K562 (cell line): ENCODE data around the gene ZKSCAN4. TPM values are rescaled to one million over a fixed set of nuclear protein-coding genes. Genes with fewer than 3 reads are reported as not detected.

Experiments
- BRD9 ChIP-seq: fragments of 450-650 bp; IDR thresholded peaks from 2 replicates; pipeline ENCODE4 v1.6.1; 2018; ENCODE audit warnings: low read depth; ENCODE audit not compliant: partially characterized antibody
- FOSL1 ChIP-seq: fragments of 200-800 bp; sonication (Bioruptor generic); conservative IDR thresholded peaks from 2 replicates; pipeline ENCODE4 v1.6.1; 2016; ENCODE audit warnings: missing genetic modification characterization, missing compliant biosample characterization
- HLTF ChIP-seq: fragments of 450-650 bp; IDR thresholded peaks from 2 replicates; pipeline ENCODE4 v1.6.1; 2016
- HNRNPUL1 ChIP-seq: fragments of 200-400 bp; formaldehyde crosslinking; IDR thresholded peaks from 2 replicates; pipeline ENCODE4 v1.6.1; 2017; ENCODE audit warnings: low read length
- MED1 ChIP-seq: sonication (generic); formaldehyde crosslinking; IDR thresholded peaks from 2 replicates; pipeline ENCODE4 v1.8.1; 2023; ENCODE audit warnings: missing genetic modification reagents, borderline replicate concordance
- NR2F6 ChIP-seq: fragments of 450-650 bp; formaldehyde crosslinking; IDR thresholded peaks from 2 replicates; pipeline ENCODE4 v1.4.0; 2020; ENCODE audit warnings: mild to moderate bottlenecking
- SMARCC2 ChIP-seq: fragments of 450-650 bp; IDR thresholded peaks from 2 replicates; pipeline ENCODE4 v1.6.1; 2017; ENCODE audit warnings: antibody characterized with exemption, moderate library complexity, mild to moderate bottlenecking, low read depth
- SNRNP70 ChIP-seq: fragments of 200-400 bp; formaldehyde crosslinking; optimal IDR thresholded peaks from 2 replicates; pipeline ENCODE3; 2017; ENCODE audit warnings: low read depth, low read length
- TOE1 ChIP-seq, 2 experiments: fragments of 450-650 bp in 1 of 2; sonication (generic) in 1 of 2; formaldehyde crosslinking in 1 of 2; IDR thresholded peaks; 2 replicates each; pipeline versions ENCODE4 v1.7.1 to v1.8.0; 2016 to 2022; ENCODE audit warnings: borderline replicate concordance in 2 of 2, mild to moderate bottlenecking in 2 of 2, antibody characterized with exemption in 1 of 2, inconsistent platforms in 1 of 2, low read depth in 1 of 2, missing genetic modification reagents in 1 of 2, moderate library complexity in 1 of 2
- YBX1 ChIP-seq: fragments of 450-650 bp; IDR thresholded peaks from 2 replicates; pipeline ENCODE4 v1.7.1; 2016; ENCODE audit warnings: mild to moderate bottlenecking
- ZBTB8A ChIP-seq: fragments of 450-650 bp; IDR thresholded peaks from 2 replicates; pipeline ENCODE4 v1.6.1; 2018; ENCODE audit warnings: mild to moderate bottlenecking, moderate library complexity; ENCODE audit not compliant: partially characterized antibody
- polyA plus RNA-seq, 8 experiments: library from polyadenylated mRNA; depleted of rRNA in 4 of 8; stranded (reverse) in 5 of 8; unstranded in 3 of 8; fragments of >200 nt; fragmentation: Nextera tagmentation in 2 of 8; fragmentation: Illumina TruSeq in 1 of 8; extraction: Ambion mirVana in 2 of 8; extraction: Trizol in 1 of 8; gene quantifications; 2 replicates each; pipeline versions ENCODE4 v1.2.1 to v1.2.3, GENCODE V29; 2011 to 2014; ENCODE audit warnings: inconsistent platforms in 1 of 8, missing spikeins in 1 of 8
- total RNA-seq, 7 experiments: library from RNA; depleted of rRNA in 6 of 7; stranded (reverse); fragments of >200 nt in 6 of 7; fragmentation: Illumina TruSeq in 2 of 7; extraction: Trizol in 2 of 7; gene quantifications; 2 replicates each; pipeline versions ENCODE4 v1.2.1 to v1.2.3, GENCODE V29; 2011 to 2021; ENCODE audit warnings: low replicate concordance in 1 of 7
- TF ChIP-seq, protein P1 (sequence below), 2 experiments: fragments of 450-650 bp; IDR thresholded peaks; 2 replicates each; pipeline ENCODE4 v1.6.1; 2016; ENCODE audit warnings: mild to moderate bottlenecking in 2 of 2, borderline replicate concordance in 1 of 2, low read depth in 1 of 2, moderate library complexity in 1 of 2
- TF ChIP-seq, protein P2 (sequence below): fragments of 250-450 bp; sonication (Bioruptor Pico); IDR thresholded peaks from 2 replicates; pipeline ENCODE4 v1.4.0; 2020
- TF ChIP-seq, protein P3 (sequence below): sonication (generic); formaldehyde crosslinking; IDR thresholded peaks from 2 replicates; pipeline ENCODE4 v1.8.0; 2022; ENCODE audit warnings: mild to moderate bottlenecking, missing genetic modification reagents, borderline replicate concordance

Gene ZKSCAN4
- total and polyA plus RNA-seq, 9 of the 15 experiments (the other 6 are each of a cell fraction or from before 2014, with no cell fraction given), result 1.2 to 5.3 (median 4.7) TPM

DNA sequence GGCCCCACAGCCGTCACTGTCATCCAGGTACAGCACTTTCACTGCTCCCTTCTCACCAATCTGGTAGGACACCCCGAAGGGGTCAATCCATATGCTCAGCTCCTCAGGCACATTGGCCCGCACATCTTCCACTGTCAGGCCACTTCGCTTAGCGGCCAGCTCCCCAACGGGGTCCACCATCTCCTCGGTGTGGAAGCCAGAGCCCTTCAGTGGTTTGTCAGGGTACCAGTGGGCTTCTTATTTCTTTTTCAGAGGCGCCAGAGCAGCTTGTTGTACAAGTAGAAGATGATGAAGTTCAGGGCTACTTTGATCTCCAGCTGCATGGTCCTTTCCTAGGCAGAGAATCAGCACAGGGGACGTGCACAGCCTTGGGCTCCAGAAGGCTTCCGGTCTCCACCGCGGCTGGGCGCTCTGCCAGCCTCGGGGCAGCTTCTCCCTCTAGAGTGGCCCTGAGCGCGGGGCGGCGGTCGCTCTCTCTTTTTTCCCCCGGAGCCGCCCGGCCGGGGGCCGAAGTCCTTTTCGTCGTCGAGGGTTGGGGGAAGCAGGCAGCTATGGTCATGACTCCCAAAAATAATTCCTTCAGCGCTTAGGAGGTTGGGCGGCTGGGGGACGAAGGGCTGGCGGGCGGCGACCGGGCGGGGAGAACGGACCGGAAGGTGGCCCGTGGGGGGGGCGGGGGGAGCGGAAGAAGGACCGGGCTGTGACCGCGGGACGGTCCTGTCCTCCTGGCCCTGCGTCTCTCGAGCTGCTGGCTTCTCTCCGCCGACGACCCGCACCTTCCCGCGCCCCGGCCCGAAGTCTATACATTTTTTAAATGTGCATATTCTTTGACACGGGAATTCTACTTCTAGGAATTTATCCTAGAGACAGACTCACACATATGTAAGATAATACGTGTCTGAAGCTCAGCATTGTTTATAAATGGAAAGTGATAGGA lies 33.5 kb downstream of the ZKSCAN4 start (continued):
- TF ChIP-seq, protein P1, sequence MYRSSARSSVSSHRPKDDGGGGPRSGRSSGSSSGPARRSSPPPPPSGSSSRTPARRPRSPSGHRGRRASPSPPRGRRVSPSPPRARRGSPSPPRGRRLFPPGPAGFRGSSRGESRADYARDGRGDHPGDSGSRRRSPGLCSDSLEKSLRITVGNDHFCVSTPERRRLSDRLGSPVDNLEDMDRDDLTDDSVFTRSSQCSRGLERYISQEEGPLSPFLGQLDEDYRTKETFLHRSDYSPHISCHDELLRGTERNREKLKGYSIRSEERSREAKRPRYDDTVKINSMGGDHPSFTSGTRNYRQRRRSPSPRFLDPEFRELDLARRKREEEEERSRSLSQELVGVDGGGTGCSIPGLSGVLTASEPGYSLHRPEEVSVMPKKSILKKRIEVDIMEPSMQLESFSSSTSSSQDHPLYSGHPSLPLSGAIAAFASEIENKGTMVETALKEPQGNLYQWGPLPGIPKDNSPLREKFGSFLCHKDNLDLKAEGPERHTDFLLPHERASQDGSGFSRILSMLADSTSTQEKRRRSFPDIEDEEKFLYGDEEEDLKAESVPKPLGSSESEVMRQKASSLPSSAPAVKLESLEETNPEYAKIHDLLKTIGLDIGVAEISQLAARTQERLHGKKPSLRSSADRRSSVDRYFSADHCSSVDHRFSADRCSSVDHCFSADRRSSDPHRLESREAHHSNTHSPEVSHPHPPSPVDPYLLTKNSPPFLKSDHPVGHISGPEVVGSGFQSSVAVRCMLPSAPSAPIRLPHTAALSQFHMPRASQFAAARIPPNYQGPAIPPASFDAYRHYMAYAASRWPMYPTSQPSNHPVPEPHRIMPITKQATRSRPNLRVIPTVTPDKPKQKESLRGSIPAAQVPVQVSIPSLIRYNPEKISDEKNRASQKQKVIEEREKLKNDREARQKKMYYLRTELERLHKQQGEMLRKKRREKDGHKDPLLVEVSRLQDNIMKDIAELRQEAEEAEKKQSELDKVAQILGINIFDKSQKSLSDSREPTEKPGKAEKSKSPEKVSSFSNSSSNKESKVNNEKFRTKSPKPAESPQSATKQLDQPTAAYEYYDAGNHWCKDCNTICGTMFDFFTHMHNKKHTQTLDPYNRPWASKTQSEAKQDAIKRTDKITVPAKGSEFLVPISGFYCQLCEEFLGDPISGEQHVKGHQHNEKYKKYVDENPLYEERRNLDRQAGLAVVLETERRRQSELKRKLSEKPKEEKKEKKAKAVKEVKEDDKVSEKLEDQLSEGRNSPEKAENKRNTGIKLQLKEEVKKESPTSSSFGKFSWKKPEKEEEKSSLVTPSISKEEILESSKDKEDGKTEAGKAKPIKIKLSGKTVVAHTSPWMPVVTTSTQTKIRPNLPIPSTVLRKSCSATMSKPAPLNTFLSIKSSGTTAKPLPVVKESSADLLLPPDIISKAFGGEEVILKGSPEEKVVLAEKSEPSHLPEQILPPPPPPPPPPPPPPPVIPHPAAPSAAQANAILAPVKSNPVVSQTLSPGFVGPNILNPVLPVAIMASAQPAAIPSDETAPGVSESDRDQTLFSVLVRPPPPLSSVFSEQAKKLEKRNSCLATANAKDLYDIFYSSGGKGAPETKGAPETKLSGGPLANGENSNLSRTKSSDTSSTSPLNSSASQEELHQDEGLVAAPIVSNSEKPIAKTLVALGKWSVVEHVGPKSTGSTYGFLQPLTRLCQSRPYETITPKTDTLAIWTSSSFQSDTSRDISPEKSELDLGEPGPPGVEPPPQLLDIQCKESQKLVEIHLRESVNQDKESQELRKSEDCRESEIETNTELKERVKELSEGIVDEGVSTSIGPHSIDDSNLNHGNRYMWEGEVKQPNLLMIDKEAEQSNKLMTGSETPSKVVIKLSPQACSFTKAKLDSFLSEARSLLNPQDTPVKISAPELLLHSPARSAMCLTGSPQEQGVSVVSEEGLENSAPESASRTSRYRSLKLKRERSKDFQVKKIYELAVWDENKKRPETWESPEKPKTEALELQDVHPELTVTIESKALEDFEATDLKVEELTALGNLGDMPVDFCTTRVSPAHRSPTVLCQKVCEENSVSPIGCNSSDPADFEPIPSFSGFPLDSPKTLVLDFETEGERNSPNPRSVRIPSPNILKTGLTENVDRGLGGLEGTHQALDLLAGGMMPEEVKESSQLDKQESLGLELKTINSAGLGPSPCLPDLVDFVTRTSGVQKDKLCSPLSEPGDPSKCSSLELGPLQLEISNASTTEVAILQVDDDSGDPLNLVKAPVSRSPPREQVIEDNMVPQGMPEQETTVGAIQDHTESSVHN (IDR thresholded peaks at IDR 0.05; ENCODE audit: borderline replicate concordance in 1 of 2, low read depth in 1 of 2), result no peak
- TF ChIP-seq HNRNPUL1 (no peak), ZBTB8A (no peak), BRD9 (no peak), SNRNP70 (no peak), NR2F6 (CRISPR knock-in tag) (no peak), MED1 (no peak), YBX1 (no peak), HLTF (no peak), FOSL1 (peak; percentile 40), TOE1 (IDR thresholded peaks at IDR 0.05; ENCODE audit: borderline replicate concordance) (peak; percentile 53; the same call in 1 of the 2 replicates), TOE1 (CRISPR knock-in tag; IDR thresholded peaks at IDR 0.05; ENCODE audit: borderline replicate concordance, low read depth) (0 out of 2 replicates have a peak, but pooled peaks have one; percentile 15), SMARCC2 (no peak)
- TF ChIP-seq, protein P2, sequence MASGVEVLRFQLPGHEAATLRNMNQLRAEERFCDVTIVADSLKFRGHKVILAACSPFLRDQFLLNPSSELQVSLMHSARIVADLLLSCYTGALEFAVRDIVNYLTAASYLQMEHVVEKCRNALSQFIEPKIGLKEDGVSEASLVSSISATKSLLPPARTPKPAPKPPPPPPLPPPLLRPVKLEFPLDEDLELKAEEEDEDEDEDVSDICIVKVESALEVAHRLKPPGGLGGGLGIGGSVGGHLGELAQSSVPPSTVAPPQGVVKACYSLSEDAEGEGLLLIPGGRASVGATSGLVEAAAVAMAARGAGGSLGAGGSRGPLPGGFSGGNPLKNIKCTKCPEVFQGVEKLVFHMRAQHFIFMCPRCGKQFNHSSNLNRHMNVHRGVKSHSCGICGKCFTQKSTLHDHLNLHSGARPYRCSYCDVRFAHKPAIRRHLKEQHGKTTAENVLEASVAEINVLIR (CRISPR knock-in tag), result no peak
- TF ChIP-seq, protein P3, sequence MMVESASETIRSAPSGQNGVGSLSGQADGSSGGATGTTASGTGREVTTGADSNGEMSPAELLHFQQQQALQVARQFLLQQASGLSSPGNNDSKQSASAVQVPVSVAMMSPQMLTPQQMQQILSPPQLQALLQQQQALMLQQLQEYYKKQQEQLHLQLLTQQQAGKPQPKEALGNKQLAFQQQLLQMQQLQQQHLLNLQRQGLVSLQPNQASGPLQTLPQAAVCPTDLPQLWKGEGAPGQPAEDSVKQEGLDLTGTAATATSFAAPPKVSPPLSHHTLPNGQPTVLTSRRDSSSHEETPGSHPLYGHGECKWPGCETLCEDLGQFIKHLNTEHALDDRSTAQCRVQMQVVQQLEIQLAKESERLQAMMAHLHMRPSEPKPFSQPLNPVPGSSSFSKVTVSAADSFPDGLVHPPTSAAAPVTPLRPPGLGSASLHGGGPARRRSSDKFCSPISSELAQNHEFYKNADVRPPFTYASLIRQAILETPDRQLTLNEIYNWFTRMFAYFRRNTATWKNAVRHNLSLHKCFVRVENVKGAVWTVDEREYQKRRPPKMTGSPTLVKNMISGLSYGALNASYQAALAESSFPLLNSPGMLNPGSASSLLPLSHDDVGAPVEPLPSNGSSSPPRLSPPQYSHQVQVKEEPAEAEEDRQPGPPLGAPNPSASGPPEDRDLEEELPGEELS, result no peak
